Caki2 (cell line): Measurements from ENCODE around the gene WNT16. TPM values are rescaled to one million over a fixed set of nuclear protein-coding genes. Genes with fewer than 3 reads are reported as not detected.
"Not testable (repeated sequence)": the region's sequence is repeated elsewhere in the genome, so short reads cannot be mapped to it uniquely, and the experiment has no call there.

Experiments used
- DNase-seq: peaks from one replicate; pipeline ENCODE4 v3.0.0-alpha.2; 2015; ENCODE audit warnings: low read depth
- in situ Hi-C: cut with HindIII; loops from 2 replicates; pipeline ENCODE4 v1.10.0; 2016; ENCODE audit warnings: low sequenced_read_pairs, low pct_unique_long_range_greater_than_20kb, mixed read lengths
- total RNA-seq: library from RNA; depleted of rRNA; stranded (reverse); fragments of >200 nt; shearing (Covaris generic); gene quantifications from 2 replicates; pipeline ENCODE4 v1.2.3, GENCODE V29; 2014; ENCODE audit warnings: low replicate concordance

Gene WNT16
- total RNA-seq, 1 experiment from 2014 or later, result not detected

DNA sequence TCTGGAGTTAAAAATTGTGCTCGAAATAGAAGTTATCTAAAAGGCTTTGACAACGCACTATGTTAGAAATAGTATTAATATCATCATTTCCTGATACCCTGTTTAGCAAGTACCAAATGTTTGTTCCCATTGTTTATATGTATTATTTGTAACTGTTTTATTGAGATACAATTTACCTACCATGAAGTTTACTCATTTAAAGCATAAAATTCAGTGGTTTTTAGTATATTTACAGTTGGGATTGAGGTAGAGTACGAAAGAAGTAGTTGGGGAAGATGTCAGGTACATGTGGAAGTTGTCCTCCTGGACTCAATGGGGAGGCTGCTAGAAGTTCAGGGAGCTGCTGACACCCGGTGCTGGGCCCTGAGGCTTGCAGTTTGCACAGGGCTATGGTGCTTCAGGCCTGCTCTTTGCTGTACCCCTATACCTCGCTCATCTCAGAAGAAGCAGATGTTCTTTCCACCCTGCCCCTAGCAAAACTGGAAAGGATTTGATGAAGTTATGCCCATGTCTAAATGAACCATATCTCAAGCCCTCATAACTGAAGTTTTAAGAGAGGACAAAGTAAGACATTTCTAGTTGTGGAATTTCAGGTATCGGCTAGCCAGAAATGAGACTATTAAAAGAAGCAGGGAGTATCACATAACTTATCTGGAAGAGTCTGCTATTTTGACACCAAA, 25.2 kb upstream of the WNT16 start:
- DNase-seq, result no peak
- in situ Hi-C loops, result no loop called here

DNA sequence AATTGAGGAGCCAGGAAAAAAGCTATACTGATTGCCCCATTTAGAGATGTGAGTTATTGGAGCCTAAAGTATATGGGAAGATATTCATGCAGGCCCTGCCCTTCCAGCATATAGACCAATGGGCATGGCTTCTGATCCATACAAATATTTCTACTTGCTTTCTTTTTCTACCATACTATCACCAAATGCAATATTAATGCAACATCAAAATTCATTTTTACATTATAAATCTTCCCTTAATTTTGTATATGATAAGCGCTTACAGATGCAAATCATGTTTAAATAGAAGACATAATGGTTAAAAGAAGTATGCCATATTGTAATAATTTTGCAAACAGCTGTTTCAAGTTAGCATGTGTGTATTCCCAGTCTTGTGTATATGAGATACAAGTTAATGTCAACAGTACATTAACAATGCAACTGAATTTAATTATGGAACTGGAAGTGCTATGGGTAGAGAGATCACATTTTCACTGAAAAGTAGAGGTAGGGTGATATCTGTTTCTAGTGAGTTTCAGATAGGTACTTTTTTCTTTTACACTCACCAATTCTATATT, 24.6 kb upstream of the WNT16 start:
- DNase-seq, result no peak
- in situ Hi-C loops, result no loop called here

DNA sequence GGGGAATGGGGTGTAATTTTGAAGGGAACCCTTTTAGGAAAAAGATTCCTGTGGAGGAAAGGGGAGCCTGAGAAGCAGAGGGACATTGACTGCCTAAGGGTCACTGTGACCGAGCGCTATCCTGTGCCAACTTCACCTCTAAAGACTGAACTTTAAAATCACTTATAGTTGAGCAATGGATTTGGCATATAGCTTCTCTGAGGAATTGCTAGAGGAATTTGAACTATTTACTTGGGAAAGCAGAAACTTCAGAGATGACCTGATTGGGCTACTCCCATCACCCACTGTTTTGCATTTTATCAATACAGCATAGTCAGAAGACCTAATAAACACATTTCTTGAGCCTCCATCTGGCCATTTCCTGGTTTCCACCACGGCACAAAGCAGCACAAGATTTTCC, 23.7 kb upstream of the WNT16 start:
- DNase-seq, result no peak
- in situ Hi-C loops, result no loop called here

DNA sequence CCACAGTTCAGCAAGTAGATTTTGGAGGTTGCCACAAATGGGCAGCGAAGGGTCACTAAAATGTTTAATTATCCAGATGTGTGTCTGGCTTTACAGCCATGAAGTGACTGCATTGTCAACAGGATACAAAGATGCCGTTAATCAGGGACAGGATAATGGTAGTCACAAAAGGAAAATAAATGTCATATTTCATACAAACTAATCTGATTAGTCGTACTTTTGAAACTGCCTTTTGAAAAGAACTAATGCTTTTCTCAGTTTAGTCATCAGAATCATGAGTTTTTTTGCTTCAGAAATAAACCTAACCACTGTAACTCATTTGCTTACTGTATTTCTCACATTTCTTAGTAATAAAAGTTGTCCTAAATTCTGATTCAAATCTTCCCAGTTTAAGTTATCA, 22.2 kb upstream of the WNT16 start:
- DNase-seq, result no peak
- in situ Hi-C loops, result no loop called here

DNA sequence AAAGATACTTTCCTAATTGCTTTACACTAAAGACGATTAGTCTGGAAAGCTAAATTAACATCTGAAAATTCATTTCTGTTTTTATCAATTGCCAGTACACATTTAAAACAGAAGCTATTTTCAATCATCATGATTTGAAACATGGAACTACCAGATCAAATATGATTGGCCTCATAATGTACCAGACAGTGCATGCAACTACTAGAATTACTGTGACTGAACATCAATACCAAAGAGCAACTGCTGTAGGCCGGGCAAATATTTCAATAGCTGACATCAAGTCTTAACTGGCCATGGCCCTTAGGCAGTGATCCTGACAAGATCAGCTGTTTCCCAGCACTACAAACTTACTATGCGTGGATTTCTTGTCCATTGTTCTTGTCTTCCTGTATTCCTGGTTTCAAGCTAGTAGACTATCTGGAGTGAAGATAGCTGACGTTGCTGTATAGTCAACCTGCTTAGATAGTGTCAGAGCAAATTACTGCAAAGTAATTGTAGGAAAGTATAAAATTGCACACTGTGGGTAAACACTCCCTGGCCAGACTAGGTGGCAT, 21.7 kb upstream of the WNT16 start:
- DNase-seq, result no peak
- in situ Hi-C loops, result no loop called here

DNA sequence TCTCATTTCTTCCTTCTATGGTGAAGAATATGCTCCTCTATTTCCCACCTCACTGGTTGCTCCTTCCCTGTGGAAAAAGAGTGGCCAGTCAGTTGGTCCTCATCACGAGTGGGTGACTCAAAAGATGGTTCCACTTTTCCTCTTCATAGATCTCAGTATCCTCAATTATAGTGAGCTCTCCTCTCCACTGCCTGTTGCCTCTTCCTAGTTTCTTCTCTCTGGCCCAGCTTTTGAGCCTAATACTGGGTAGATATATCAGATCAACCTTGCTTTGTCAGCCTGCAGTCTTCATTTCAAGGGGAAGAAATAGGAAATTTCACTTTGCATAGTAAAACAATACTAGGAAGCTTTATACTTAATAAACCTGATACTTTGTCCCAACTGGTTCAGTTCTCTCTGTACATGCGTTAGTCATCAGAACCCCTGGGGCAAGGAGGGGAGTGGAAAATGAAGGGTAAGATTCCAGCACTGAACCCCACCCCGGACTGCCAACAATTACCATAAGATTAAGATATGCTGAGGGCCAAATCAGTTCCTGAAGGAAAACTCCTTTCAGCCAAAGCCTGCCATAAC, 15.5 kb upstream of the WNT16 start:
- no peak for DNase-seq
- in situ Hi-C loops, result no loop called here

DNA sequence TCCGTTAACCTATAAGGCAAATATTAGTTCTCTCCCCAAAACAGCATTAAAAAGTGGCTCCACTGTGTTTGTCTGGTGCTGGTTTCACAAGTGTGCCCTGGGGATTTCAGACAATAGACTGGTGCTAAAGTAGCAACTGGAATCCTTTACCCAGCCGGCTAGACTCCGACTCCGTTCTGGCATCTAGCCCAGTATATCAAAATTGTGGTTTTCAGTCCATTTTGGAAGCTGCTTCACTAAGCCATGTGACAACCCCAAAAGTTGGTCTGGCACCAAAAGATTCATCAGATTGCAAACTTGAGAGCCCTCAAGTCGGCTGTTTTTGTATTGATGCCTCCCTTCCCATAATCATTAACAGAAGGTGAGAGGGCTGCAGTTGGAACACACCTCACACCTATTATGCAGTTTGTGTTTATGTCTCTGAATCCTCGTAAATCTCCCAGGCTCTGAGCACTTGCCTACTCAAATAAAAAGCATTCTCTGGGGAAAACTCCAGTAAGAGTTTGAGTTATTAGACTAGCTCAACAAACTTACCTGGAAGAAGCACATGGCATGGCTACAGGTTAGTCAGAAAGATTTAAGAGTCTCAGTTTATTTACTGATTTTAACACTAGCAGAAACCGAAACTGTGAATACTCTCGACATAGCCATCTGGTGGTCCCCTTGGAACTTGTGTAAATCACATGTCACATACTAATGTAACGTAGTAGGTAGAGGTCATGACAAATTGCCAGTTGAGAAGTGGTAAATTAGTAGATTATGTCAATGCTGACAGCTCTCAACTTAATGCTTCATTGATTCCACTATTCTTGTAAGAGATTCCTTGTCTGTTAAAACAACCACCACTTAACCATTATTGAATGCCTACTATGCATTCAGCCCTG, 14.8 kb upstream of the WNT16 start:
- DNase-seq, result peak; percentile 89
- in situ Hi-C loops, result no loop called here

DNA sequence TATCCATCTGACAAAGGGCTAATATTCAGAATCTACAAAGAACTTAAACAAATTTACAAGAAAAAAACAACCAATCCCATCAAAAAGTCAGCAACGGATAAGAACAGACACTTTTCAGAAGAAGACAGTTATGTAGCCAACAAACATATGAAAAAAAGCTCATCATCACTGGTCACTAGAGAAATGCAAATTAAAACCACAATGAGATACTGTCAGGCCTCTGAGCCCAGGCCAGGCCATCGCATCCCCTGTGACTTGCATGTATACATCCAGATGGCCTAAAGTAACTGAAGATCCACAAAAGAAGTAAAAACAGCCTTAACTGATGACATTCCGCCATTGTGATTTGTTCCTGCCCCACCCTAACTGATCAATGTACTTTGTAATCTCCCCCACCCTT, 13.6 kb upstream of the WNT16 start:
- DNase-seq, in situ Hi-C loops: not testable (repeated sequence)

DNA sequence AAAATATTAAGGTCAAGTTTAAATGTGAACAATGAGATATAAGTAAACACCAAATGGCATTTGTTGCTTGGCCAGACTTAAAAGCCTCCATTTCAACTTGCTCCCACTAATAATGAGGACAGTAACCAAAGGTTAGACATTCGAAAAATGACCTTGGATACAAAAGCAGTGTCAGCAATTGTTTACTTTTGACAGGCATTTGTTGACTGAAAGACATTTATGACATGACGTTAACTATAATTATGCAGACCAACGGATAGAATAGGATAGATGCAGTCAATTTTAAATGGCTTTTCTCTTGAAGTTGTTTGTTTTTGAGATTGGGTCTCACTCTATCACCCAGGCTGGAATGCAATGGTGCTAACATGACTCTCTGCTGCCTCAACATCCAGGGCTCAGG, 6.3 kb upstream of the WNT16 start:
- DNase-seq, result no peak

DNA sequence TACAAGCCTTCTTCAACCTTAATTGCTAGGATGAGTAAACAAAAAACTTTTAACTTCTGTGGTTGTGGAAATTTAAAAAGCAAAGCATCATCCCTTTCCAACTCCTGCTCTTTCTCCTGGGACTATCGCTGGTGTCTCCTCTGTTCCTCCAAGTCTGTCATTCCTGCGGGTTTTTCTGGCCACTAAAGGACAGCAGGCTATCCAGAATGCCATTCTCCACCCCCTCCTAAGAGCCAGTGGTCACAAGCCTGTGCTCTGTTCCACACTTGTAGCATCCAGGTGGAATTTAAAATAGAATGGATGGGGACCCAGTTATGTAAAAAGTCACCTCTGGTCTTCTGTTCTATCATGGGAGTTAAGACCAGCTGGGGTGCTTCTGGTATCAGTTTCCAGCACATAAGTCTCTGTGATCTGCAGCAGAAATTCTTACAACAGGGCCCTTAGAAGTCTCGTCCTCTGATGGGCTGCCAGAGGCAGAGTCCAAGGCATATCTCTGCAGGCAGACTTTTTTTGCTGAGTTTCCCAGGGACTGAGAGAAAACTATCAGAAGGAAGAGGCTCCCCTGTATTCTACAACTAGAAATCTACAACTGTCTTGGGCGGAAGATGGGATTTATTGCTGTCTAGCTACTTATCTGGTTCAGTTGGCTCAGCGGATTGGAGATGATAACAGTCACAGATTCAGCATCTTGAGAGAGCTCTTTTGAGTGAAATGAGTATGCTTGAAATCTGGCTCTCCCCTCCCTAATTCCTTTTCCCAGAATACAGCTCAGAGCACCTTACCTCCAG, 5.1 kb upstream of the WNT16 start:
- DNase-seq, result no peak

More for the DNA sequence above, 6.3 kb upstream of the WNT16 start:
- in situ Hi-C loops, result no loop called here

DNA sequence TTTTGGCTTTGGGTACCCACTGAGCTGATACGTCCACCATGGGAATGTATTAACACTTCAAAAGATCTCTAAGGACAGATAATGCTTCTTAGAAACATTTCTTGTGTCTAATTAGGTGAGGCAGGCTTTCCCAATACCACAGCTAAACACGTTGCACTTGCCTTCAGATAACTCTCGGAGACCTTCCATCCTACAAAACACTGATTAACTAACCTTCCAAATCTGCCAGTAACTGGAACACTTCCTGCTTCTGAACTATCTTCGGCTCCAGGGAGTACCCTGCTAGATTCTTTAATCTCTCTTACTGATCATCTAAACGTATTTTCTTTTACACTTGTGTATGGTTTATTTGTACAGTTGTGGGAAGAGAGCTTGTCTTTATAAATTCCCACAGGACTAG, 1.1 kb upstream of the WNT16 start:
- in situ Hi-C loops, result no loop called here
- DNase-seq, result no peak

More for the DNA sequence above, 5.1 kb upstream of the WNT16 start:
- in situ Hi-C loops, result no loop called here

DNA sequence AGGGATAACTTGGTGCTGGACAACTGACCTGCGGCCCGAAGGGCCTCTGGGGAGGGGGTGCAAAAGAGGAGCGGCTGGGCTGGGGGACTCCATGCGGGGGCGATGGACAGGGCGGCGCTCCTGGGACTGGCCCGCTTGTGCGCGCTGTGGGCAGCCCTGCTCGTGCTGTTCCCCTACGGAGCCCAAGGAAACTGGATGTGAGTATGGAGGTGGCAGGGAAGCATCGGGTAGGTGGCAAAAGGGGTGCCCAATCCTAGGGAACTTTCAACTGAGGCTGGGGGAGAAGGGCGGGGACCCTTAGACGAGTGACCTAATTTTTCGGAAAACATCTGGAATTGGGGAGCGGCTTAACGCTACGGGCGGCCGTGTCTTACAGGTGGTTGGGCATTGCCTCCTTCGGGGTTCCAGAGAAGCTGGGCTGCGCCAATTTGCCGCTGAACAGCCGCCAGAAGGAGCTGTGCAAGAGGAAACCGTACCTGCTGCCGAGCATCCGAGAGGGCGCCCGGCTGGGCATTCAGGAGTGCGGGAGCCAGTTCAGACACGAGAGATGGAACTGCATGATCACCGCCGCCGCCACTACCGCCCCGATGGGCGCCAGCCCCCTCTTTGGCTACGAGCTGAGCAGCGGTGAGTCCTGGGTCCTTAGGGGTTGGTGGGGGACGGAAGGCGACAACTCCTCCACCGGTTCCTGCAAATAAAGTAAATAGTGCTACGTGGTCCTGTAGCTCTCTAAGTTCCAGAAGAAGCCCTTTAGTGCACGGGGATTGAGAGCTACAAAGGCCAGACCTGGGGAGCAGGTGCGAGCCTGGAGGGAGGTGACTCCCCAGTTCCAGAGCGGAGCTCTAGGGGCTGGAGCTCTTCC, 622 bp downstream of the WNT16 start:
- in situ Hi-C loops, result no loop called here
- no peak for DNase-seq

DNA sequence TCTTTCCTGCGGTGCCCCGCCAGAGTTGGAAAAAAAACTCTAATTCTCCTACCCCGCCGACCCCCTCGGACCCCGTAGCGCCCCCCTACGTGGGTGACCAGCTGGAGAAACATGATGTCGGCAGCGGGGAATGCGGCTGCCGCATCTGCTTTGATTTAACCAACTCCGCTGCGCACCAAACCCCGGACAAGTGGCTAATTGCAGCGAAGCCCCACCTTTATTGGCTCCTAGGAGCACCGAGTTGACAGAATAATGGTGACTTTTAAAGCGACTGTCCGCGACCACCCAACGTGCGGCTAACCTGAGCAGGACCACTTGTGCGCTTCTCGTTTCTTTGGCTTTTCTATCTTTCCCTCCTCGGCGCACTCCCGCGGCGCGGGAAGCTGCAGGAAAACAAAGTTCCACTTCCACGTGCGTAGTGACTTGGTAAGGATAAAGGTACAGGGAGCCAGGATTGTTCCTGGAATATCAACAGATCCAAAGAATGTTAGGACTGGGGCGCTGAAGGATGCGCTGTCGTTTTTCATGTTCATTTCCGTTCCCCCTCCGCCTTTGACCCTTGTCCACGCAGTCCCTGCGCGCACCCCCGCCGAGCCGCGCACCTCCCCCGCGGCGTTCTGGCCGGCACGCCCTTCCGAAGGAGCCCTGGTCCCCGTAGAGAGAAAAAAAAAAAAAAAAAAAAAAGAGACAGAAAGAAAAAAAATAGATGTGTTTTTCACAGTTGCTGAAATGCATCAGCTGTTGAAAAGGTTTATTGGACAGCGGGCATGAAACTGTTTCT, 1.4 kb downstream of the WNT16 start:
- in situ Hi-C loops, result no loop called here
- no peak for DNase-seq

DNA sequence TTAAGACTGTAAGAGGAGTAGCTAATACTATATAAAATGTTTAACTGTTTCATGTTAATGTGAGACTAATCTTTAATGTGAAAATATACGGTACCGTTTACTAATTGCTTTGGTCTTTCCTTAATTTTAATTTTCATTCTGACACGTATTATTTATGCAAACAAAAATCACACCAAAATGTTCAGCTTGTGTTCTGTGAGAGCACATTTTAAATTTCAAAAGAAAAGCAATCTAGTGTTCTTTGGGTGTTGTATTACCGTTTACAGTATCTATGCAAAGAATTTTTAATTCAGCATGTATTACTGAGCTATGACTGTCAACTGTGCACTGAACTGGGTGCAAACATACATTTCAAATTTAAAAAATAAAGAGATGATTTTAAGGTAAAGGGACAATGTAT, 2.2 kb downstream of the WNT16 start:
- in situ Hi-C loops, result no loop called here
- no peak for DNase-seq

DNA sequence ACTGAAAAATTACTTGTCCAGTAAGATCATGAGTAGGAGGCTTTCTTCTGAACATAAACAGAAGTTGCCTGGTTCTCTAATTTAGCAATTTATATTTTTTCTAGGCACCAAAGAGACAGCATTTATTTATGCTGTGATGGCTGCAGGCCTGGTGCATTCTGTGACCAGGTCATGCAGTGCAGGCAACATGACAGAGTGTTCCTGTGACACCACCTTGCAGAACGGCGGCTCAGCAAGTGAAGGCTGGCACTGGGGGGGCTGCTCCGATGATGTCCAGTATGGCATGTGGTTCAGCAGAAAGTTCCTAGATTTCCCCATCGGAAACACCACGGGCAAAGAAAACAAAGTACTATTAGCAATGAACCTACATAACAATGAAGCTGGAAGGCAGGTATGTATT, 2.8 kb downstream of the WNT16 start:
- DNase-seq, result no peak
- in situ Hi-C loops, result no loop called here

DNA sequence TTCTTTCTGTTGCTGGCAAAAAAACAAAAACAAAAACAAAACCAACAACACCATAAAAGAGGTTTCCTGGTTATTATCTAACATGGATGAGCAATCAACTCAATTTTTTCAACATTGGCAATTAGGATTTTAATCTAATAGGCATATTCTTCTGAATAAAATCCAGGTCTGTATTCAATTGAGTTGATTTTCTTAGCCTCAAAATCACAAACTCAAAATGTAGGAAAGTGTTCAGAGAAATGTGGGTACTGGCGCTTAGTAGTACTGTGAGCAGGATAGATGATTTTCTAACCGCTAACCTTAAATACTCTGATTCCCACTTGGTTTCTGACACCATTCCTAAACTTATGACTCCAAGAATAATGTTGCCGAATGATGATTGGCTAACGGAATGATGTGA, 5.6 kb downstream of the WNT16 start:
- in situ Hi-C loops, result no loop called here

More for the DNA sequence above, 5.6 kb downstream of the WNT16 start:
- DNase-seq, result no peak
